ENCODE results near the gene CLCNKA.
"Not testable (repeated sequence)": the region's sequence is repeated elsewhere in the genome, so short reads cannot be mapped to it uniquely, and the experiment has no call there.

The CLCNKA gene

GRCh38 chr1:16028237-16029002, 6.6 kb downstream of the CLCNKA start:
- H3K27ac ChIP-seq = no peak overlapping the region
- TF ChIP-seq ZFX (IDR thresholded peaks at IDR 0.05) = no peak
- no peak for TF ChIP-seq CTCF (conservative IDR thresholded peaks at IDR 0.05)

GRCh38 chr1:16029003-16029268, 7.1 kb downstream of the CLCNKA start:
- not testable (repeated sequence) for H3K27ac ChIP-seq

GRCh38 chr1:16029288-16029687, 7.5 kb downstream of the CLCNKA start:
- H3K27ac ChIP-seq = no peak overlapping the region
- TF ChIP-seq CTCF (conservative IDR thresholded peaks at IDR 0.05) = no peak
- TF ChIP-seq ZFX (IDR thresholded peaks at IDR 0.05) = no peak

- no peak overlapping the region for H3K27ac ChIP-seq
- TF ChIP-seq ZFX (IDR thresholded peaks at IDR 0.05) = no peak
- no peak for TF ChIP-seq CTCF (conservative IDR thresholded peaks at IDR 0.05)
Measured at GRCh38 chr1:16031551-16031950, 9.7 kb downstream of the CLCNKA start.

GRCh38 chr1:16032388-16033102, 10.7 kb downstream of the CLCNKA start:
- TF ChIP-seq ZFX (IDR thresholded peaks at IDR 0.05) = no peak
- peak; percentile 71 for TF ChIP-seq CTCF (conservative IDR thresholded peaks at IDR 0.05)
- no peak overlapping the region for H3K27ac ChIP-seq

- TF ChIP-seq CTCF (conservative IDR thresholded peaks at IDR 0.05) = peak; percentile 24
- H3K27ac ChIP-seq = not testable (repeated sequence)
Measured at GRCh38 chr1:16033103-16033632, 11.3 kb downstream of the CLCNKA start.

GRCh38 chr1:16036461-16036860, 14.6 kb downstream of the CLCNKA start:
- H3K27ac ChIP-seq = not testable (repeated sequence)

GRCh38 chr1:16038620-16038912, 16.7 kb downstream of the CLCNKA start:
- no peak for TF ChIP-seq ZFX (IDR thresholded peaks at IDR 0.05)

GRCh38 chr1:16039871-16040270, 18.0 kb downstream of the CLCNKA start:
- H3K27ac ChIP-seq = not testable (repeated sequence)

More at GRCh38 chr1:16038620-16038912, 16.7 kb downstream of the CLCNKA start:
- H3K27ac ChIP-seq = no peak overlapping the region

All from C4-2B (cell line).